GM18873 (cell line): Measurements from ENCODE around the gene TCP11L2.
"Not testable (repeated sequence)": the region's sequence is repeated elsewhere in the genome, so short reads cannot be mapped to it uniquely, and the experiment has no call there.

ENCODE experiments used
- ATAC-seq: cut with Tn5 transposase; IDR thresholded peaks from one replicate; pipeline ENCODE4 v1.9.1; 2021; ENCODE audit warnings: mild to moderate bottlenecking, moderate library complexity, moderate number of reproducible peaks; ENCODE audit not compliant: unreplicated experiment, low FRiP score

TCP11L2 gene

DNA sequence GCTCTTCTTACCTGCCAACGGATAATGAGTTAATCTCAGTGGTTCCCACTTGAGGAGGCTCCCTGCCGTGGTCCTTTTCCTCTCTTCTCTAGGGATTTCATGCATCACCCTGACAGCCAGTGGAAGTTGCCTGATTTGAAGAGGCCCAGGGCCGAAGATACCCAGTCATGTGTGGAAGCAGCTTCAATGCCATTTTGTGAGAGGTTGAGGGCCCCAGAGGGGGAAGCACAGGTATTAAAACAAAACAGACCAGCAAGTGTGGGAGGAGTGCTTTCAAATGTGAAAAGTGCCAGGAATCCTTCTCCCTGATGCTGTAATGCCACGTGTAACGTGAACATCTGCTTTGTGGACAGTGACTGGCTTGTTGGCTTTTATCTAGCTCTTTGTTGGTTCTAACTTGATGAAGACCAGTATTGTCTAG is 1.5 kb downstream of the TCP11L2 start:
- ATAC-seq, result no peak

- no peak for ATAC-seq
Measured at GRCh38 chr12:106304797-106305196, 2.3 kb downstream of the TCP11L2 start.

DNA sequence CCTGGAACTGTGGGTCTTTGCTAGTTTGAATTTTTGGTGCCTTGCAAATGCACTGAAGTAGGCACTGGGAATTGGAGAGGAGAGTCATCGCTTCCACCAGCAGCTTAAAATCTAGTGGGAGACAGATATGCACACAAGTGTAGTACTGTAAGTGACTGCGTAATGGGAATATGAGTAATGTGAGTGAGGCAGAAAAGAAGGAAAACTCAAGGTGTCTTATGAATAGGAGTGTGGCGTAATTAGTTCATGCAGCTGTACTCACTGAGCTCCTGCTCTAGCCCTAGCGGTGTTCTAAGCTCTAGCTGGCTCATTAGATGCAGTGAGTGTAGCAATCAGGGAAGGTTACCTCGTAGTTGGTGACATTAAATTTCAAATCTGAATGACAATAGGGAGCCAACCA is 2.8 kb downstream of the TCP11L2 start:
- no peak for ATAC-seq

GRCh38 chr12:106307181-106307580 is 4.6 kb downstream of the TCP11L2 start:
- no peak for ATAC-seq

DNA sequence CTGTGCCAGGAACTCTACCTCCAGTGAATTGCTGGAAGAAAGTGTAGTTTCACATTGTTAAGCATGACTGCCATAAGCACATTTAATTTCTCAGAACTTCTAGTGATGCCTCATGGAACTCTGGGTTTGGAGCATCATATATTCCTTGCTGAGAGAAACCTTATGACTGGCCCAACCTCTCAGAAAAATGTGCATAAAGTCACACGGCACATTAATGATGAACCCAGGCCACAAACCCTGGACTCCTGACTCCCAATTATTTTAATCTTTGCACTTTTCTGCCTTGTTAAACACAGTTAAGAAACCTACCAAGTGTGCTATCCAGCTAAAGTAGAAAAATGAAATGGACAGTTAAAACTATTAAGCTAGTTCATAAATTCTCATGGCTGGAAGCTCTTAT is 5.6 kb downstream of the TCP11L2 start:
- ATAC-seq, result no peak

GRCh38 chr12:106308611-106309010 is 6.1 kb downstream of the TCP11L2 start:
- ATAC-seq, result no peak

- ATAC-seq, result no peak
Measured at GRCh38 chr12:106309671-106310505, 7.4 kb downstream of the TCP11L2 start.

DNA sequence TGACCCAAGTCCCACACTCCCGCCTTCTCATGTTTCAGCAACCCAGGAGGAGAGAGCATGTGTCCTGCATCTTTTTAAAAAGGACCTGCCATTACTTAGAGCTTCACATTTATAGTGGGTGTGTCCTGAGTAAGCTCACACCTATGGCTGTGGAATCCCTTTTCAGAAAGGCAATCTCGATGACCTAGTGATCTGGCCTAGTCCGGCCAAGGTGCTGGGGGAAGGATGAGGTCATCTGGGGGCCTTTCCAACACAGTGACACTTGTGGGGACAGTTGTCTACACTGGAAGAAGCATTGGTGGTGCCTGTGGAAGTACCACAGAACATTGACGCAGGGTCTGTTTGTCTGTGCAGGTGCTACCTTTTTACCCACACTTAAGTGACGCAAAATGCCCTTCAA is 8.2 kb downstream of the TCP11L2 start:
- ATAC-seq, result no peak

DNA sequence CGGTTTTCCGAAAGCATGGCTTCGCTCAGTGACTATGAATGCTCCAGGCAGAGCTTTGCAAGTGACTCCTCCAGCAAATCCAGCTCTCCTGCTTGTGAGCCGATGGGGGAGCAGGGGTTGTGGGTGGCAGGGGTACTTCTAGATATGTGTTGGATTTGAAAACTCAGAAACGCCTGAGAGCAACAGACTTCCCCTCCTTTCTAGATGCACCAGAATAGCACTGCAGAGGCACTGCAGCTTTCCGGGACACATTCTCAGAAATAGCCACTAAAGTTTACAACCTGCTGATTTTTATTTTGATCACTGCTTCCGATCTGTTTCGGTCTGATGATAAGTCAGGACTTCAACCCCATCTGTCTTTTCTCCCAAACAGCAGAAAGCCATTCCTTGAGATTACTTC is 8.6 kb downstream of the TCP11L2 start:
- no peak for ATAC-seq

- not testable (repeated sequence) for ATAC-seq
Measured at GRCh38 chr12:106313413-106313812, 10.9 kb downstream of the TCP11L2 start.

DNA sequence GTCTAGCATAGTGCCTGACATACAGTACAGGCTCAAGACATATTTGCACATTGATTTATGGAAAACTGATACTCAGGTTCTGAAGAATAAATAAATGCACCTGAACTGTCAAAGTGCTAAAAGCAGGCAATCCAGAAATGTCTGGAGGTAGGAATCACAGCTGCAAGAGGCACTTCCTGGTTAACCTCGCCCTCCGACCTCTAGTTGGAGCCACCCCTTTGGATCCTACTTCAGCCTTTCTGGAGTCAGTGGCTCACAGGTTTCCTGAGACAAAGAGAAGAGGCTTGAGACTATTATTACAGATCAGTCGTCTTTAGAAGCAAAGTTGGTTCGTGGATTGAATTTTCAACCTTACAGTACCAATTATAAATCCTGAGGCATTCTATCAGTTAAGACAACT is 13.0 kb downstream of the TCP11L2 start:
- no peak for ATAC-seq

DNA sequence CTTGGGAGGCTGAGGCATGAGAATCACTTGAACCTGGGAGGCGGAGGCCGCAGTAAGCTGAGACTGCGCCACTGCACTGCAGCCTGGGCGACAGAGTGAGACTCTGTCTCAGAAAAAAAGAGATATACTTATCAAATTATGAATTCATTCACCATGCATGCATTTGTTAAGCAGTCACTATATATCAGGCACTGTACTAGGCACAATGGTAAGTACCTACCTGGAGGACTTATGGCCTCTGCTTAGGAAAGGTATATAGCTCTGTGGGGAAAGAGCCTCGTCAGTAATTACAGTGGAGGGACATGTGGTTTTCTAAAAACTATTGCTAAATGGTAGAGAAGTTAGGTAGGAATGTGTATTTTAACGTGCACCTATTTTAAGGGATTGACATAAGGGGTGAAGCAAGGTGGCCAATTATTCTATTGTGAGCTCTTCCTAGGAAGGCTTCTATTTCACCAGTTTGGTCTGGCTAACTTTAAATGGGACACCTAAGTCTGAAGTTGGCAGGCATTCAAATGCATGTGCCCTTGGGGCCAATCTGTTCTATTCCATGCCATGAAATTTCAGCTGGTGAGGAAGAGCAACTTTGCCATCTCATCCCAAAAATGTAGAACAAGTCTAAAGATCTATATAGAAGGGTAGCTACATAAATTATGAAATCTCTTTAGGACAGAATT is 15.0 kb downstream of the TCP11L2 start:
- ATAC-seq, result no peak

DNA sequence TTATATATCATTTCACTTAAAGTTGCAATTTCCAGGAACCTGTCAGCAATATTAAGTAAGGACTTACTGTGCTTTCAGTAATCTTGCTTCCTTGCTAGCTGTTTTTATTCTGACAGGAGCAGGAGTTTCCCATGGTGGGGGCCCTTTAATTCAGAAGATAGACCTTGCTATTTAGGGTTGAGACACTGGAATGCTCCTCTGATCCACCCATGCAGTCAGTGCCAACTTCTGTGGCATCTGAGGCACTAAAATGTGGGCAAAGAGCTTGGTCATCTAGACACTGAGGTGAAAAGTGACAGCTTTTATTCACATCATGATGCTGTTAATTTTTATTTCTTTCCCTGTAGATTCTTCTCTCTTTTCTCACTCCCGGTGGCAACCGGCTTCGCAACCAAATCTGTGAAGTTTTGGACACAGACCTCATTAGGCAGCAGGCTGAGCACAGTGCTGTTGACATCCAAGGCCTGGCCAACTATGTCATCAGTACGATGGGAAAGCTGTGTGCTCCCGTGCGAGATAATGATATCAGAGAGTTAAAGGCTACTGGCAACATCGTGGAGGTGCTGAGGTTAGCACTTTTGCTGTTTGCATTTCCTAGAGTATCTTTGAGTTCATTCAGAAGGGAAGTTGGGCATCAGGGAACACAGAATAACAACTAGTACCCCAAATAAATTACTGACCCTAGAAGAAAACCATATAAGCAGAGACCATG is 18.8 kb downstream of the TCP11L2 start:
- no peak for ATAC-seq

DNA sequence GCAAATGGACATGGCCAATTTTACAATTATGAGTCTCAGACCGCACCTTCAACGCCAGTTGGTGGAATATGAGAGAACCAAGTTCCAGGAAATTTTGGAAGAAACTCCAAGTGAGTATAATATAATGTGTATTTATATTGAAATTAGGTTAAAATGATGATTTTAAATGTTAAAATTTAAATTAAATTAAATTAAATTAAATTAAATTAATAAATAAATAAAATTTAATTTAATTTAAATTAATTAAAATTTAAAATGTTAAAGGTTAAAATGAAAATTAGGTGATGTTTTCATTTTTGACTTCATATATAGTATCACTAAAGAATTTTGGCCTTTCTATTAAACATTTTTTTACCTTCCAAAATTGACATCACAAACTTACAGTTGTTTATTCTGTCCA is 21.0 kb downstream of the TCP11L2 start:
- no peak for ATAC-seq

DNA sequence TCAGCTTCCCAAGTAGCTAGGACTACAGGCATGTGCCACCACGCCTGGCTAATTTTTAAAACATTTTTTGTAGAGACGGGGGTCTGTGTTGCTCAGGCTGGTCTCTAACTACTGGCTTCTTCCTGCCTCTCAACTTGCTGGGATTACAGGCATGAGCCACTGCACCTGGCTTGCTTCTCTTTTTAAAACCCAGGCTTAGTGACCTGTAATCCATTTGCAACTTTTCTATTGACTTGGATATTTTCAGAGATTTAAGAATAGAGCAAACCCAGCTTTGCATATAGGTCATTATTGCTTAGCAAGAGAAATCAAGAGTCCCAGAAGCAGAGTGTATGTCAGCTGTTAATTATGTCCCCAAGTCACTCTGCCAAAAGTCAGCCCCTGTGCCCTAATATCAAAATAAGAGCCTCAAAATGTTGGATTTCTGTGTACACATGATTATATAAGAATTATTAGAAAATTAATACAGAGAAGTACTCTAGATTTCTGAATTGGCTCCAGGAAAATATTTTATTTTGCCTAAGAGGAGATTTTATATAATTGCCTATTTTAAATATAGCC is 24.9 kb downstream of the TCP11L2 start:
- no peak for ATAC-seq

GRCh38 chr12:106328735-106329134 is 26.2 kb downstream of the TCP11L2 start:
- no peak for ATAC-seq

DNA sequence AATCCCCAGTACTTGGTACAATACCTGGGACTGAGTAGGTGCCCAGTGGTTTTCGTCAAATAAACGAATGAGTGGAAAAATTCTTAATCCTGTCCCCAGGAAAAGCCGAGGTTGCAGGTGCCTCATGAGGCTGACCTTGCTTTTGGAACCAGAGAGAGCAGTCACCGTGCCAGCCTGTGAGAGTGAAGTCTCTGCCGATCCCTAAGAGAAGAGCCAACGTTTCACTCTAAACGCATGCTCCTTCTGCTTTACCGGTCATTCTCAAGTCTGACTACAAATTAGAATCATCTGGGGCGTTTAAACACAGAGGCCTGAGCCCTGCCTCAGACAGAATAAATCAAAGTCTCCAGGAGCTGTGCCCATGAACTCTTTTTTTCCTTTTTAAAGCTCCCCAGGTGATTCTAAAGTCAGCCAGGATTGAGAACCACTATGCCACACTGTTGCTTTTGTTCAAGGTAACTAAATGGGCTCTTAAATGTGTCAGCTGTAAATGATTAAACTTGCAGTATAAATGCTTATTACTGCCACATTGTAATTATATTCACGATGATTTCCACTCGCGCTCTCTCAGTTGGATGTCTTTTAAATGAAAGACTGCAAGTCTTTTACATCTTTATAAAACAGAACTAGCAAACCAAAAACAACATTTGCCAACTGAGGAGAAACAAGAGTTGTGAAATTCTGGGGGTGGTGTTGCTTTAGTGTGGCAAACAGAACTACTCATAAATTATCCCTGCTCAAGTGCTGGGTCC is 26.9 kb downstream of the TCP11L2 start:
- ATAC-seq, result no peak

- no peak for ATAC-seq
Measured at GRCh38 chr12:106331599-106331998, 29.1 kb downstream of the TCP11L2 start.

- ATAC-seq, result no peak
Measured at GRCh38 chr12:106332536-106332935, 30.0 kb downstream of the TCP11L2 start.

DNA sequence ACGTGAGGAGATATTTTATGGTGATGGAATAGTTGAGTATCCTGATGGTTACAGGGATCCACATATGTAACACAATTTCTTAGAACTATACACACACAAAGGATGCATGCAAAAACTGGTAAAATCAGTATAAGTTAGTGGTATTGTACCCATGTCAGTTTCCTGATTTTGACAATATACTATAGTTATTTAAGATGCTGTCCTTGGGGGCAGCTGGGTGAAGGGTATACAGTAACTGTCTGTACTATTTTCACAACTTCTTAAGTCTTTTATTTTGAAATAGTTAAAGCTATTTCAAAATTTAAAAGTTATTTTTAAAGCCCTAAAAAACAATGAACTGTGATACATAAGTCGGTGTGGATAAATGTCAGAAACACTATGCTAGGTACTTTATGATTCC is 30.5 kb downstream of the TCP11L2 start:
- ATAC-seq, result no peak
